ENCODE data around the gene POLD1.
"Not testable (repeated sequence)": the region's sequence is repeated elsewhere in the genome, so short reads cannot be mapped to it uniquely, and the experiment has no call there.

Gene POLD1

DNA sequence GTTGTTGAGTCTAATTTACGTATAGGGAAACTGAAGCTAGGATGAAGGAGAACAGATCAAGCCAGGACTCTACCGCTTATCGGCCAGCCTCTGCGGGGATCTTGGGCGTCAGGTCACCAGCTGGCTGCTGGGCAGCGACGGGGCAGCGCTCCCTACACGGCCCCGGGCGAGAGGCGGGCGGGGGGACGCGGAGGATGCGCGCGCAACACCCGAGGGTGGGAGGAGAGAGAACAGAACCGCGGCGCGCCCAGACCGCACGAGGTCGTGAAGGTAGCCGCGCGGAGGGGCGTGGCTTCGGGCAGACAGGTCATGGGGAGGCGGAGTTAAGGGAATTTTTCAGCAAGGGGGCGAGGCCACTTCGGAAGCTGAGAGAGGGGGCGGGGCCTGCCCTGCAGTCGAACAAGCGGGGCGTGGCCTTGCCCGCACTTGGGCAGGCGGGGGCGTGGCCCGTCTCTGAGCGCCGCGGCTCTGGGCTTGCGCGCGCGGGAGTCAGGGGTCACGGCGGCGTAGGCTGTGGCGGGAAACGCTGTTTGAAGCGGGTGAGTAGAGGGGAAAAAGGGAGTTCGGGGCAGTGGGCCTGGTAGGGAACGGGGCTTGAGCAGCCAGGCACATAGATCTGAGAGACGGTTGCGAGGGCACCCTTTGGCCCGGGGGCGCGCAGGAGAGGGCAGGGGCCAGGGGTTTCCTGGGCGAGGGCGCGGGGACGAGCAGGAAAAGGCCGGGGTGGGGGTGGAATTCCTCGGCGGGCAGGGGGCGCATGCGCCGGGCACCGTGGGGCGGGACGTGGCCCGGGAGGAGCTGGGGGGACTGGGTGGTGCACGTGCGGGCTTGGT lies at the start of gene POLD1:
TSS of gene POLD1 (plus strand) at position 496 of the 833 bp plus-strand sequence. CDS start 14,505 bp downstream, outside the sequence.
- DNase-seq = peak; percentile 92

DNA sequence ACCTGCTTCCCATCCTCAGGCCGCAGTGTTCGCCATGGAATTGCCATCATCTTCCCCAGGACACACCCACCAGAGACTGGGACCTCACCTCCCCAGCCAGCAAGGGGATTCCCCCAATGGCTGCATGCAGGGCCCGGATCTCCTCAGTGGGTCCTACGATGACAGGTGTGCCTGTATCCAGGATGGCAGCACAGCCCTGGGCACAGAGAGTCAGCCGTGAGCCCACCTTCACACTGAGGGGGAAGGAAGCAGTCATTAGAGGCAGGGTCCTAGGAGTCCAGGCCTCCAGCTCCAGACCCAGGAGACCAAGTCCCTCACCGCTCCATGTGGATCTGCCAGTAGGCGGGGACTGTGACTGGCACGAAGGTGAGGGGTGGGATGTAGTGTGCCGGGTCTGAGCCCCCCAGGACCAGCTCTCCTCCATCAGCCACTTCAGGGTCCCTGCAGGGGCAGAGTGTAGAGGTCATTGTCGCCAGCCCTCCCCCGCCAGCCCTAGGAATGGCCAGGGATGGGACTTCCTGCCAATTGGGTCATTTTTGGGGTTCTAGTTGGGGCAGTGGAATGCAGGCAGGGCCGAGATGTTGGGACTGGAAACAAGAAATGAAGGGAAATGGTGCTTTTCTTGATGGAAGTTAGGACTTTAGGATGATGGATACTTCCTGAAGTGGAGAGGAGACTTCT lies 49.3 kb upstream of the POLD1 start:
- no peak for DNase-seq

- DNase-seq = not testable (repeated sequence)
These were observed 47.1 kb upstream of the POLD1 start for GRCh38 chr19:50337031-50337430.

GRCh38 chr19:50340331-50340730 lies 43.8 kb upstream of the POLD1 start:
- no peak for DNase-seq

- DNase-seq = no peak
These were observed 43.0 kb upstream of the POLD1 start for GRCh38 chr19:50341091-50341564.

GRCh38 chr19:50344661-50345318 lies 39.4 kb upstream of the POLD1 start:
- DNase-seq = no peak

GRCh38 chr19:50347089-50347581 lies 37.0 kb upstream of the POLD1 start:
- not testable (repeated sequence) for DNase-seq

- DNase-seq = no peak
These were observed 34.7 kb upstream of the POLD1 start for GRCh38 chr19:50349277-50350057.

DNA sequence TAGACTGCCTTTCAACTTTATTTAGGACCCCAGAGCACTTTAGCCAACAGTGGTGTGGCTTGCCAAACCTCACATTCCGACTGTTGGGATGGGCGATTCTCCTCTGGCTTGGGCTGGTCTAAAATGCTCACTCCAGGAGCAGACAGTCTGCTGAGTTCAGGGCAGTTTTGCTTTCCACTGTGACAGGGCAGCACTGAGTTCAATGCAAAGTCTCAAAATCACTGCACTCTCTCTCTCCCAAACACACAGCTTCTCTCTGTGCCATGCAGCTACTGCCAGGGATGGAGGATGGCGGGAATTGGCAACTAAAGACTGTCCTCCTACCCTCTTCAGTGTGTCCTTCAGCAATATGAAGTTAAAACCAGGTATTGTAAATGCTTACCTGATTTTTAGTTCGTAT lies 31.9 kb upstream of the POLD1 start:
- DNase-seq = no peak

DNA sequence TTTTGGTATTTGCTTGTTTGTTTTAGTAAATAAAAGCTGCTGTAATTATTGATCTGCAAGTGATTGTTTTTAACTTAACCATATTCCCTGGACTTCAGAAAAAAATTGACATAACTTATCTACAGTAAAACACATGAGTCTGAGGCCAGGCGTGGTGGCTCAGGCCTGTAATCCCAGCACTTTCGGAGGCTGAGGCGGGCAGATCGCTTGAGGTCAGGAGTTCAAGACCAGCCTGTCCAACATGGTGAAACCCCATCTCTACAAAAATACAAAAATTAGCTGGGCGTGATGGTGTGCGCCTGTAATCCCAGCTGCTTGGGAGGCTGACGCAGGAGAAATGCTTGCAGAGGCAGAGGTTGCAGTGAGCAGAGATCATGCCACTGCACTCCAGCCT lies 30.7 kb upstream of the POLD1 start:
- not testable (repeated sequence) for DNase-seq

GRCh38 chr19:50356691-50357177 lies 27.4 kb upstream of the POLD1 start:
- DNase-seq = no peak

DNA sequence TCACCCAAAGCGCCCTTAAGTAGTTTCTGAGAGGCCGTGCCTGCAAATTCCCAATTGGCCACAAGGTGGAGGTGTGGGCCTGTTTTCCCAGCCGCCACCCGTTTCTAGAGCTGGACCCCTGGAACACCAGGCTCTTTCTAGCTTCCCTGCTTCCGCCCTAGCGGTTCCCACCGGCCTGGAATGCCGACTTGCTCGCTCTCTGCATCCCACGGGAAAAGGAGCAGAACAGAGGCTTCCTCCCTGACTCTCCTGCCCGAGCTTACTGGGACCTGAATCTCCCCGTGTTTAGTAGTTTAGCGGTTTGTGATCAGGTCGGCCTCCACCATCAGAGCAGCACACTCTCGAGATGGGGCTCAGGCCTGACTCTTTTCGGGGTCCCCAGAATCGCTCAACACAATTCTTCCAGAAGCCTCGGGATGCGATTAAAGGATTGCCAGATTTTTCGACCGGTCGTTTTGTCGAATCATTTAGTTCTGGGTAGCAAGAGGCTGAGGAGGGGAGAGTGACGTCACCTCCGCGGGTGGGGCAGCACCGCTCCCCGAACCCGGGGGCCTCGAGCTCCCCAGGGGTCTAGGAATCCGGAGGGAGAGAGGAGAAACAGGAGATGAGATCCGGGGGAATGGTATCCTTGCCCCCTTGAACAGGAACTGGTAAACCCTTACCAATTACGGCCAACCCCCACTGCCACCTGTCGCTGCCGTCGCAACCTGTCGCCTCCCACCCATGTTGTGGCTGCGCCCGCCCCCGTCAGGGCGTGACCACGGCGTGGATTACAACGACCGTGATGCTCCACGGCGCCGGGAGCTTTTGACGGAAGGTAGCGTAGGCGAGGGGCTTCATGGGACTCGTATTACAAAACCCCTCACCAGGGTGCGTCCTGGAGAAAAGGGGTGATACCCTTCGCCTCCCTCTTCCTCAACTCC lies 26.7 kb upstream of the POLD1 start:
- peak; percentile 37 for DNase-seq

DNA sequence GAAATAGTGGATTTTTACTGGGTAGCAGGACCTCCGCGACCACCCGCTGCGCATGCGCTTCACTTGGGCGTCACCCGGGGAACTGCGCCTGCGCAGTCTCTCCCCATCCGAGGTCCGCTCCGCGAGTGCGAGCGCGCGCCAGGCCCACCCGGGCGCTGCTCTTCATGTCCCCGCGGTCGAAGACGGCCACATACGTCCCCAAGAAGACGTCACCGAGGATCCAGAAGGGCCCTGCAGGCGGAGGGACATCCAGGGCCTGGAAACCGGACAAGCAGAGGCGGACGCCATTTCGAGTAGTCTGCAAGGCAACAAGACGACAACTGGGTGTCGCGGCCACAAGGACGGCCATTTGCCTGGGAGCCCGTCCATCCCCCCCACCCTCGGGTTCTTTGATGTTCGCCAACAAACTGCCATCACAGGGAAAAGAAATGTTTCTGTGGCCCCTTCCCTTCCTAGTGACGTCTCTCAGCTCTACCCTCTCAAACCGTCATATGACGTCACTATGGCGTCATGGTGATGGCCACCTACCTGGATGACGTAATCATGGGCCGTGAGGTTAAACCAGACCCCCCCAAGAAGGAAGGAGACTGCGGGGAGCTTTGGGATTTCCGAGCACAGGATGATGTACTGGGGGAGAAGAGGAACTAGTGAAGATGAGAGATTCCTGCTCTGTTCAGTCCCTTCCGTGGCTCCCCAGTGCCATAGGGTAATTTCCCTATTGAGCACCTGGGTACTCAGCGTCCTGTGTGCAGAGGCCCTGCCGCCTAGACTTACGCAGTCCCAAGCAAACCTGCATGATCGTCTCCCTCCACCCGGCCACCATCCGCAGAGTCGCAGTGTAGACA lies 25.4 kb upstream of the POLD1 start:
- peak; percentile 61 for DNase-seq

GRCh38 chr19:50359328-50359818 lies 24.8 kb upstream of the POLD1 start:
- DNase-seq = no peak

DNA sequence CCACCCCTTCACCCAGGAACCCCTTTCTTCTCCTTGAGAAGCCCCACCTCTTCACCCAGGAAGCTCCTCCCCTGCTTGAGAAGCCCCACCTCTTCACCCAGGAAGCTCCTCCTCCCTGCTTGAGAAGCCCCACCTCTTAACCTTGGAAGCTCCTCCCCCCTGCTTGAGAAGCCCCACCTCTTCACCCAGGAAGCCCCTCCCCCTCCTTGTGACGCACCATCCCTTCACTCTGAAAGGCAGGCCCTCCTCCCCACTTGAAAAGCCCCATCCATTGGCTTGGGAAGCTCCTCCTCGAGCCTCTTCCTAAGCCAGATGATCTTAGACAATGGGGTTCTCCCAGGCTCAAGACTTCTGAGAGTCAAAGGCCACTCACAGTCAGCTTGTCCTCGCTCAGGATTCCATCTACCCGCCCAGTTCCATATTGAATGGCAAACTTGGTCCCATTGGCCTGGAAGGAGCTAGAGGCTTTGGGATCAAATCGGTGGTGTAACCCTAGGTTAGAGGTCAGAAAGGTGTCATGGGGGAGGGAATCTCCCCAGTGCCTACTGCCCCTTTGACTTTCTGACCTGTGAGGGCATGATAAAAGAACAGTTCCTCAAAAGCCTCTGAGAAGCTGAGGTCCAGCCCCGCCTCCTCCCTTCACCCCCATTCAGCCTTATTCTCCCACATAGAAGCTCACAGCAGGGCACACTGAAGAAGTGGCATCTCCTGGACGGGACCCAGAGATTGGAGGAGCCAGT lies 22.7 kb upstream of the POLD1 start:
- no peak for DNase-seq

DNA sequence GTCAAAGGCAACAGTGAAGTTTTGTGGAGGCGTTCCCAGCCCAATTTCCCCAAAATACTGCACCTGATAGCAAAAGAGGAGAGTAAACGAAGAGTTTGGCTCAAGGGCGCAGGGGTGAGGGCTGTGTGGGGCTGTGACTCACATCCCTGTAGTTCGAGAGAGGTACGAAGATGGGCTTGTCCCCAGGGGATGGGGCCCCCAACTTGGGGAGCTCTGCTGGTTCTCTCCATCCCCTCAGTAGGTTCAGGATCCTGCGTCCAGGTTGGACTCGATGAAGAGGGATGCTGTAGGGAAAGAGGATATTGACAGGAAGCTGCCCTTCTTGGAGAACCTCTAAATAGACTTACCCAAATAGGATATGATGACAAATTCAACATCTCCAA lies 22.1 kb upstream of the POLD1 start:
- DNase-seq = no peak

- no peak for DNase-seq
These were observed 21.3 kb upstream of the POLD1 start for GRCh38 chr19:50362656-50363424.
